Testis (tissue), 2 donors: ENCODE measurements around the gene SPSB1.

Experiments
- CTCF ChIP-seq, 3 experiments: fragments of 450-650 bp in 2 of 3; fragments of 200-600 bp in 1 of 3; sonication (generic) in 1 of 3; IDR thresholded peaks; one replicate each; pipeline ENCODE4 v1.5.1; 2016 to 2019; ENCODE audit warnings: antibody characterized with exemption in 3 of 3, mild to moderate bottlenecking in 2 of 3, moderate library complexity in 1 of 3
- POLR2A ChIP-seq: fragments of 450-650 bp; IDR thresholded peaks from one replicate; pipeline ENCODE4 v1.6.1; 2017; ENCODE audit warnings: antibody characterized with exemption, mild to moderate bottlenecking, moderate library complexity

GRCh38 chr1:9343269-9343668 lies 50.6 kb downstream of the SPSB1 start:
- TF ChIP-seq CTCF (IDR thresholded peaks at IDR 0.05) (no peak), POLR2A (no peak)
